H1 (cell line): Measurements from ENCODE around the gene CUL9.

ENCODE experiments used
- CTCF ChIP-seq, 3 experiments: IDR thresholded peaks; 1 replicate in 2 of 3; 2 replicates in 1 of 3; pipeline versions ENCODE4 v1.5.1 to v1.6.1; 2011; ENCODE audit warnings: low read length in 3 of 3, mild to moderate bottlenecking in 3 of 3, inconsistent platforms in 2 of 3, low read depth in 1 of 3, moderate library complexity in 1 of 3; ENCODE audit not compliant: insufficient read depth in 1 of 3; ENCODE audit errors: control extremely low read depth in 1 of 3
- MAFK ChIP-seq: IDR thresholded peaks from 2 replicates; pipeline ENCODE4 v1.6.1; 2012; ENCODE audit warnings: low read depth, mild to moderate bottlenecking, improper control_type of control experiment, low read length
- MAX ChIP-seq: IDR thresholded peaks from 2 replicates; pipeline ENCODE4 v1.6.1; 2012; ENCODE audit warnings: inconsistent platforms
- POU5F1 ChIP-seq: IDR thresholded peaks from 2 replicates; pipeline ENCODE4 v1.6.1; 2011; ENCODE audit warnings: low read depth, mild to moderate bottlenecking, low read length, moderate library complexity
- SP1 ChIP-seq: IDR thresholded peaks from 2 replicates; pipeline ENCODE4 v1.6.1; 2011; ENCODE audit warnings: low read depth, low read length
- USF2 ChIP-seq: IDR thresholded peaks from 2 replicates; pipeline ENCODE4 v1.6.1; 2011; ENCODE audit warnings: low read length, improper control_type of control experiment
- YY1 ChIP-seq: IDR thresholded peaks from 2 replicates; pipeline ENCODE4 v1.6.1; 2011; ENCODE audit warnings: low read depth, mild to moderate bottlenecking, low read length
- ZNF274 ChIP-seq: IDR thresholded peaks from 2 replicates; pipeline ENCODE4 v1.7.0; 2012; ENCODE audit warnings: low read length, borderline replicate concordance; ENCODE audit errors: extremely low read depth

GRCh38 chr6:43204271-43205105 is 22.5 kb downstream of the CUL9 start:
- TF ChIP-seq POU5F1 (no peak), CTCF (IDR thresholded peaks at IDR 0.05; ENCODE audit: control extremely low read depth in 1 of 3, insufficient read depth in 1 of 3, low read depth in 1 of 3, low read length in 3 of 3) (no peak), ZNF274 (no peak), SP1 (no peak), MAX (no peak), YY1 (no peak), USF2 (no peak), MAFK (no peak)
